H1 (cell line): ENCODE results near the gene MIEN1. TPM values are rescaled to one million over a fixed set of nuclear protein-coding genes. Genes with fewer than 3 reads are reported as not detected.

Source experiments
- CTCF ChIA-PET: fragments of 300-600 bp; sonication (Branson Sonifier 250); formaldehyde crosslinking; loops from one replicate; lab custom pipeline; 2021; ENCODE audit not compliant: partially characterized antibody; lab: Charles Lee
- POLR2A ChIA-PET: fragments of 300-600 bp; sonication (Branson Sonifier 250); formaldehyde crosslinking; loops from one replicate; lab custom pipeline; 2021; ENCODE audit warnings: inconsistent platforms; ENCODE audit not compliant: partially characterized antibody; lab: Charles Lee
- DNase-seq, 2 experiments: peaks; one replicate each; pipeline versions ENCODE4 v3.0.0 to v3.0.0-alpha.2; 2010 to 2022; ENCODE audit warnings: low spot score in 2 of 2, low read depth in 1 of 2, mixed read lengths in 1 of 2
- FAIRE-seq: peaks from 2 replicates; lab custom pipeline; 2011; peaks lifted over from hg19 to GRCh38; lab: Jason Lieb, UNC
- H2AFZ ChIP-seq: 2 replicates; pipeline ENCODE4 v1.8.1; 2012; ENCODE audit warnings: low read length, inconsistent platforms
- H2AK5ac ChIP-seq: 2 replicates; pipeline ENCODE4 v1.6.1; 2013; ENCODE audit warnings: low read depth, low read length
- H2BK120ac ChIP-seq: replicated peaks from 2 replicates; pipeline ENCODE3; 2013; ENCODE audit warnings: low read depth, low read length, inconsistent platforms
- H2BK12ac ChIP-seq: 2 replicates; pipeline ENCODE4 v1.6.1; 2013; ENCODE audit warnings: low read depth, low read length
- H2BK15ac ChIP-seq: 2 replicates; pipeline ENCODE4 v1.6.1; 2013; ENCODE audit warnings: low read length
- H2BK20ac ChIP-seq: 2 replicates; pipeline ENCODE4 v1.6.1; 2013; ENCODE audit warnings: low read length
- H2BK5ac ChIP-seq: 2 replicates; pipeline ENCODE4 v1.6.1; 2013; ENCODE audit warnings: low read depth, low read length
- H3K14ac ChIP-seq: 2 replicates; pipeline ENCODE4 v1.6.1; 2013; ENCODE audit warnings: inconsistent platforms; ENCODE audit not compliant: insufficient read length
- H3K18ac ChIP-seq: 2 replicates; pipeline ENCODE4 v1.6.1; 2013; ENCODE audit warnings: low read length; ENCODE audit errors: extremely low read depth
- H3K23ac ChIP-seq: 2 replicates; pipeline ENCODE4 v1.6.1; 2013; ENCODE audit warnings: inconsistent platforms; ENCODE audit not compliant: insufficient read length
- H3K23me2 ChIP-seq: 2 replicates; pipeline ENCODE4 v1.6.1; 2013; ENCODE audit warnings: low read depth, low read length
- H3K27ac ChIP-seq: 2 replicates; pipeline ENCODE4 v1.6.1; 2011; ENCODE audit warnings: low read depth, low read length, inconsistent platforms
- H3K27me3 ChIP-seq, 4 experiments: replicated peaks in 1 of 4; 1 replicate in 1 of 4; 2 replicates in 3 of 4; pipeline versions ENCODE4 v1.6.1 to v1.8.1; 2011 to 2013; ENCODE audit warnings: low read length in 3 of 4, mild to moderate bottlenecking in 3 of 4, inconsistent platforms in 2 of 4, mixed read lengths in 2 of 4, moderate library complexity in 1 of 4; ENCODE audit not compliant: control insufficient read depth in 3 of 4, insufficient read depth in 3 of 4; ENCODE audit errors: extremely low read depth in 1 of 4
- H3K36me3 ChIP-seq, 4 experiments: 2 replicates each; pipeline versions ENCODE4 v1.6.1 to v1.8.1; 2011 to 2013; ENCODE audit warnings: mild to moderate bottlenecking in 4 of 4, low read length in 3 of 4, moderate library complexity in 2 of 4, control low read depth in 1 of 4, inconsistent platforms in 1 of 4; ENCODE audit not compliant: insufficient read depth in 4 of 4, control insufficient read depth in 2 of 4
- H3K4ac ChIP-seq: replicated peaks from 2 replicates; pipeline ENCODE3; 2013; ENCODE audit warnings: low read length, low read depth, mixed read lengths, inconsistent platforms; ENCODE audit not compliant: insufficient read length
- H3K4me1 ChIP-seq, 4 experiments: replicated peaks in 1 of 4; 1 replicate in 1 of 4; 2 replicates in 3 of 4; pipeline versions ENCODE4 v1.6.1 to v1.8.1; 2011 to 2013; ENCODE audit warnings: low read length in 3 of 4, inconsistent platforms in 2 of 4, mixed read lengths in 1 of 4; ENCODE audit not compliant: insufficient read depth in 4 of 4, control insufficient read depth in 3 of 4
- H3K4me2 ChIP-seq, 2 experiments: 2 replicates each; pipeline versions ENCODE4 v1.6.1 to v1.8.1; 2011 to 2013; ENCODE audit warnings: low read depth in 2 of 2, low read length in 2 of 2, control low read depth in 1 of 2, inconsistent platforms in 1 of 2, mild to moderate bottlenecking in 1 of 2; ENCODE audit not compliant: insufficient read depth in 1 of 2
- H3K4me3 ChIP-seq, 4 experiments: fragments of 200-600, 300-600 bp in 1 of 4; sonication (generic), shearing (Covaris generic), sonication (Bioruptor Twin) in 1 of 4; 2 replicates each; pipeline versions ENCODE4 v1.5.1 to v1.8.1; 2011 to 2016; ENCODE audit warnings: low read length in 4 of 4, low read depth in 3 of 4, control low read depth in 2 of 4, inconsistent platforms in 2 of 4, mild to moderate bottlenecking in 2 of 4, mixed read lengths in 1 of 4, moderate library complexity in 1 of 4; ENCODE audit not compliant: insufficient read depth in 2 of 4; ENCODE audit errors: extremely low read depth in 1 of 4
- H3K56ac ChIP-seq: replicated peaks from 2 replicates; pipeline ENCODE3; 2013; ENCODE audit warnings: low read depth, mild to moderate bottlenecking, mixed read lengths, low read length, inconsistent platforms; ENCODE audit not compliant: insufficient read length
- H3K79me1 ChIP-seq: 2 replicates; pipeline ENCODE4 v1.6.1; 2013; ENCODE audit warnings: low read depth, low read length, control low read depth
- H3K79me2 ChIP-seq, 2 experiments: 2 replicates each; pipeline versions ENCODE4 v1.6.1 to v1.8.1; 2012 to 2013; ENCODE audit warnings: low read length in 2 of 2, mild to moderate bottlenecking in 2 of 2, inconsistent platforms in 1 of 2; ENCODE audit not compliant: insufficient read depth in 2 of 2, control insufficient read depth in 1 of 2
- H3K9ac ChIP-seq, 4 experiments: replicated peaks in 1 of 4; 1 replicate in 1 of 4; 2 replicates in 3 of 4; pipeline versions ENCODE4 v1.6.1 to v1.8.1; 2011 to 2013; ENCODE audit warnings: low read depth in 3 of 4, low read length in 3 of 4, control low read depth in 2 of 4, mild to moderate bottlenecking in 2 of 4, moderate library complexity in 2 of 4, inconsistent platforms in 1 of 4; ENCODE audit errors: extremely low read depth in 1 of 4
- H3K9me3 ChIP-seq, 2 experiments: 2 replicates each; pipeline versions ENCODE4 v1.6.1 to v1.8.1; 2012 to 2013; ENCODE audit warnings: mild to moderate bottlenecking in 2 of 2, moderate library complexity in 2 of 2, control low read depth in 1 of 2, inconsistent platforms in 1 of 2, low read depth in 1 of 2, low read length in 1 of 2, mixed read lengths in 1 of 2; ENCODE audit not compliant: insufficient read depth in 2 of 2
- H4K20me1 ChIP-seq, 2 experiments: replicated peaks in 1 of 2; 2 replicates each; pipeline versions ENCODE3 to v1.8.1; 2011 to 2013; ENCODE audit warnings: inconsistent platforms in 2 of 2, low read length in 2 of 2, mild to moderate bottlenecking in 1 of 2; ENCODE audit not compliant: insufficient read depth in 2 of 2, control insufficient read depth in 1 of 2
- H4K5ac ChIP-seq: 2 replicates; pipeline ENCODE4 v1.6.1; 2013; ENCODE audit warnings: low read length, low read depth, mixed read lengths, inconsistent platforms; ENCODE audit not compliant: insufficient read length
- H4K8ac ChIP-seq: 2 replicates; pipeline ENCODE4 v1.8.0; 2013; ENCODE audit warnings: mild to moderate bottlenecking, moderate library complexity, low read length, inconsistent platforms; ENCODE audit not compliant: insufficient read depth; ENCODE audit errors: extremely low read depth
- H4K91ac ChIP-seq: replicated peaks from 2 replicates; pipeline ENCODE3; 2013; ENCODE audit warnings: low read length, mixed read lengths, inconsistent platforms; ENCODE audit not compliant: insufficient read length
- CBX8 ChIP-seq: fragments of 300-800, 300-1000 bp; sonication (generic); IDR thresholded peaks from 2 replicates; pipeline ENCODE4 v1.7.1; 2016; ENCODE audit warnings: low read depth, low read length, borderline replicate concordance
- FOSL1 ChIP-seq: IDR thresholded peaks from 2 replicates; pipeline ENCODE4 v1.6.1; 2011; ENCODE audit warnings: mild to moderate bottlenecking, low read depth, low read length, moderate library complexity; ENCODE audit not compliant: insufficient read depth
- KDM5A ChIP-seq: fragments of 200-600 bp; IDR thresholded peaks from 2 replicates; pipeline ENCODE4 v1.7.1; 2012; ENCODE audit warnings: mild to moderate bottlenecking, low read length, inconsistent platforms, mixed read lengths
- SAP30 ChIP-seq: fragments of 300-600 bp; sonication (generic); IDR thresholded peaks from 2 replicates; pipeline ENCODE4 v1.7.1; 2012; ENCODE audit warnings: low read length, moderate library complexity, mild to moderate bottlenecking, inconsistent platforms; ENCODE audit not compliant: insufficient read depth, insufficient replicate concordance
- SIRT6 ChIP-seq: IDR thresholded peaks from one replicate; pipeline ENCODE4 v1.7.1; 2012; ENCODE audit warnings: low read length, inconsistent platforms
- SUZ12 ChIP-seq: fragments of 200-600 bp; sonication (generic); IDR thresholded peaks from 2 replicates; pipeline ENCODE4 v1.6.1; 2012; ENCODE audit warnings: mild to moderate bottlenecking, inconsistent platforms, low read length, moderate library complexity, mixed read lengths
- YY1 ChIP-seq: IDR thresholded peaks from 2 replicates; pipeline ENCODE4 v1.6.1; 2011; ENCODE audit warnings: low read depth, mild to moderate bottlenecking, low read length
- WGBS, 2 experiments: shearing (Covaris generic) in 1 of 2; methylation state at CpG; one replicate each; pipeline versions ENCODE4 v1.1.6 to v1.1.7; 2013 to 2015; ENCODE audit warnings: low lambda C conversion rate in 2 of 2, mixed read lengths in 2 of 2, inconsistent platforms in 1 of 2, low coverage in 1 of 2, missing lambda C conversion rate in 1 of 2; ENCODE audit not compliant: insufficient replicate concordance in 2 of 2, insufficient coverage in 1 of 2, insufficient read length in 1 of 2; ENCODE audit errors: extremely low coverage in 1 of 2, missing lambda C conversion rate in 1 of 2; 5-methylcytosine and 5-hydroxymethylcytosine counted together
- polyA plus RNA-seq, 7 experiments: library from polyadenylated mRNA; depleted of rRNA in 3 of 7; stranded (reverse) in 5 of 7; unstranded in 2 of 7; fragments of >200 nt in 5 of 7; fragments of 200-250 nt in 2 of 7; gene quantifications; 1 replicate in 5 of 7; 2 replicates in 1 of 7; 4 replicates in 1 of 7; pipeline versions ENCODE4 v1.2.1 to v1.2.3, GENCODE V29; 2011 to 2013; ENCODE audit warnings: missing spikeins in 2 of 7, mixed read lengths in 2 of 7
- total RNA-seq: library from RNA; stranded (reverse); fragmentation: NEBNext Ultra II Directional; extraction: Animal tissue kit (Norgen Biotek cat#: 25700); gene quantifications from 2 replicates; pipeline ENCODE4 v1.2.1, GENCODE V29; 2021

The MIEN1 gene
- total and polyA plus RNA-seq, 2 of the 8 experiments (the other 6 are each of a cell fraction or from before 2014, with no cell fraction given) = 29.6 to 54.9 TPM

GRCh38 chr17:39717660-39718059, 12.7 kb downstream of the MIEN1 start:
- Histone ChIP-seq H3K27me3 (no peaks in the 10 kb centered on the region), H2BK20ac (no peak overlapping the region), H3K14ac (no peak overlapping the region), H3K79me1 (peaks cover 2% of the 10 kb centered on the region; the same call in 1 of the 2 replicates), H3K23me2 (no peaks in the 10 kb centered on the region), H3K4ac (no peak overlapping the region), H4K20me1 (peaks cover 7 to 10% of the 10 kb centered on the region in 2 experiments), H3K23ac (no peak overlapping the region), H2AFZ (no peak overlapping the region), H4K5ac (no peak overlapping the region), H3K4me2 (no peak overlapping the region), H3K9me3 (no peaks in the 10 kb centered on the region), H3K4me3 (no peak overlapping the region), H2BK15ac (no peak overlapping the region), H2BK120ac (no peak overlapping the region), H2BK12ac (no peak overlapping the region), H3K56ac (no peak overlapping the region), H3K79me2 (peaks cover 0 to under 1% of the 10 kb centered on the region in 2 experiments; a peak in 2 of 4 replicates), H3K9ac (no peak overlapping the region), H2AK5ac (no peak overlapping the region), H3K27ac (no peak overlapping the region), H4K8ac (no peak overlapping the region), H4K91ac (no peak overlapping the region), H3K18ac (no peak overlapping the region), H3K36me3 (peaks cover 36 to 88% (median 64%) of the 10 kb centered on the region in 4 experiments), H2BK5ac (no peak overlapping the region), H3K4me1 (no peaks in the 10 kb centered on the region)
- FAIRE-seq (no peak), DNase-seq (no peak)
- TF ChIP-seq CBX8 (no peak), FOSL1 (no peak), SAP30 (no peak), SIRT6 (no peak), YY1 (no peak), SUZ12 (no peak), KDM5A (no peak)
- WGBS, 2 experiments = 95% methylated on average over 6 of the region's 6 CpGs; no CpG with 5 or more reads in 1 of the 2 experiments
- ChIA-PET CTCF (interaction anchor here (1.6 kb wide), 1 partner anchor 46 kb away, joined by 4 read pairs; no protein-coding TSS in a partner anchor), POLR2A (interaction anchor here (0.7 to 3.8 kb wide), 3 partner anchors 12 to 19 kb away, joined by 3 to 34 read pairs (median 19); partner anchors contain the start of genes ERBB2 and MIEN1)
